HEK293T (cell line): ENCODE measurements around the gene AOPEP.

Source experiments
- CTCF ChIA-PET: fragments of 350-600 bp; formaldehyde crosslinking; extraction: SDS; loops from one replicate; lab custom pipeline; 2021; ENCODE audit warnings: antibody characterized with exemption, inconsistent platforms; lab: Yijun Ruan, JAX
- POLR2A ChIA-PET: fragments of 350-600 bp; formaldehyde crosslinking; extraction: SDS; loops from one replicate; lab custom pipeline; 2020; ENCODE audit warnings: antibody characterized with exemption, inconsistent platforms; lab: Yijun Ruan, JAX
- DNase-seq: peaks from one replicate; pipeline ENCODE4 v3.0.0; 2012; ENCODE audit warnings: mixed read lengths; ENCODE audit errors: extremely low spot score
- ARNT ChIP-seq: fragments of 450-650 bp; IDR thresholded peaks from 2 replicates; pipeline ENCODE4 v1.6.1; 2017; ENCODE audit warnings: mild to moderate bottlenecking
- BHLHE40 ChIP-seq: fragments of 450-650 bp; IDR thresholded peaks from 2 replicates; pipeline ENCODE4 v1.6.1; 2016; ENCODE audit warnings: mild to moderate bottlenecking, moderate library complexity, borderline replicate concordance
- CTBP1 ChIP-seq: fragments of 450-650 bp; IDR thresholded peaks from 2 replicates; pipeline ENCODE4 v1.6.1; 2016; ENCODE audit warnings: borderline replicate concordance
- ELF4 ChIP-seq: fragments of 450-650 bp; IDR thresholded peaks from 2 replicates; pipeline ENCODE4 v1.6.1; 2017; ENCODE audit warnings: antibody characterized with exemption
- FOXA1 ChIP-seq: fragments of 450-650 bp; IDR thresholded peaks from 2 replicates; pipeline ENCODE4 v1.6.1; 2016; ENCODE audit warnings: mild to moderate bottlenecking
- FOXK2 ChIP-seq: fragments of 450-650 bp; IDR thresholded peaks from 2 replicates; pipeline ENCODE4 v1.6.1; 2016; ENCODE audit warnings: mild to moderate bottlenecking
- FOXM1 ChIP-seq: fragments of 450-650 bp; IDR thresholded peaks from 2 replicates; pipeline ENCODE4 v1.6.1; 2017; ENCODE audit warnings: mild to moderate bottlenecking, borderline replicate concordance
- HDGF ChIP-seq: fragments of 450-650 bp; IDR thresholded peaks from 2 replicates; pipeline ENCODE4 v1.6.1; 2017; ENCODE audit warnings: antibody characterized with exemption, borderline replicate concordance
- L3MBTL2 ChIP-seq: fragments of 450-650 bp; conservative IDR thresholded peaks from 2 replicates; pipeline ENCODE4 v1.6.1; 2016; ENCODE audit warnings: mild to moderate bottlenecking
- LEF1 ChIP-seq: fragments of 450-650 bp; IDR thresholded peaks from 2 replicates; pipeline ENCODE4 v1.6.1; 2017; ENCODE audit warnings: mild to moderate bottlenecking, borderline replicate concordance
- NFRKB ChIP-seq: fragments of 450-650 bp; IDR thresholded peaks from 2 replicates; pipeline ENCODE4 v1.6.1; 2016; ENCODE audit warnings: mild to moderate bottlenecking, moderate library complexity
- PKNOX1 ChIP-seq: fragments of 450-650 bp; IDR thresholded peaks from 2 replicates; pipeline ENCODE4 v1.6.1; 2016
- SP1 ChIP-seq: fragments of 450-650 bp; IDR thresholded peaks from 2 replicates; pipeline ENCODE4 v1.6.1; 2017
- SUZ12 ChIP-seq: fragments of 450-650 bp; IDR thresholded peaks from 2 replicates; pipeline ENCODE4 v1.6.1; 2016; ENCODE audit warnings: mild to moderate bottlenecking
- TARDBP ChIP-seq: fragments of 450-650 bp; IDR thresholded peaks from 2 replicates; pipeline ENCODE4 v1.6.1; 2016
- ZNF384 ChIP-seq: fragments of 450-650 bp; IDR thresholded peaks from 2 replicates; pipeline ENCODE4 v1.6.1; 2016

Gene AOPEP

DNA sequence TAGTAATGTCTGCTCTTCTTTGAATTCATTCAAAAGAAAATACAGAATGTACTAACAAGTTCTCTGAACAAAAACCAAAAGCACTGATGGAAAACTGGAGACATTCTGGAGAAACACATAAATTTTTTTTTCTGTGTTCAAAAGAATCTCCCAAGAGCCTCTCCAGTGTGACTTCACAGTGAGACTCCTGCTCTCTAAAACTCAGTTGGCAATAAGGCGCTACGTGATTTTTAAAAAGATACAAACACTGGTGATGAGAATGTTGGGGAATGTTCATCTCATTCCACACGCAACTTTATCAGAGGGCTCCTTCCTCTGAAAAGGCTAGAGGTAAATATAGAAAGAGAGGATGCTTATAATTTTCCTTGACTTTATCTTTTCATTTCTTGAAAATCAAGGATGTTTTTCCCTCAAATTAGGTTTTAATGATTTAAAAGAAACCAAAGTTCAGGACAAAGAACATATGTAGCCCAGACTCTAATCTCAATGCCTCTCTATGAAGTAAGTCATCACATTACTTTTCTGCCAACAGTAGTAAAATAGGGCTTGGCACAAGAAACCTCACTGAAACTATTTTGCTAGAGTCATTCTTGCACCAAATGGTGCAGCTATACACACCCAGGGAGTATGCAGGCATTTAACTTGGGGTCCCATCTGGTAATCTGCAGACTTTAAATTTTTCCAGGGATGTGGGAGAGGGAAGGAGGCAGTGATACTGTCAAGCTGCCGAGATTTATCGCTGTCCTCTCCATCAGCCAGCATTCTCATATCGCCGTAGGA is 12.9 kb upstream of the AOPEP start:
- POLR2A ChIA-PET = no interaction called here
- no peak for TF ChIP-seq LEF1
- CTCF ChIA-PET = no interaction called here
- DNase-seq = no peak

- POLR2A ChIA-PET = no interaction called here
- DNase-seq = no peak
- no peak for TF ChIP-seq ELF4
- no peak for TF ChIP-seq SUZ12
- no peak for TF ChIP-seq FOXK2
- no peak for TF ChIP-seq PKNOX1
- TF ChIP-seq BHLHE40 = no peak
- TF ChIP-seq L3MBTL2 = no peak
- TF ChIP-seq LEF1 = no peak
- TF ChIP-seq ZNF384 = no peak
- TF ChIP-seq CTBP1 = no peak
- TF ChIP-seq FOXA1 = no peak
- TF ChIP-seq TARDBP = no peak
- no peak for TF ChIP-seq FOXM1
- no peak for TF ChIP-seq ARNT
- no peak for TF ChIP-seq HDGF
- TF ChIP-seq SP1 = no peak
- TF ChIP-seq NFRKB = no peak
- CTCF ChIA-PET = no interaction called here
Measured at GRCh38 chr9:94714494-94714893, 12.0 kb upstream of the AOPEP start.

GRCh38 chr9:94717761-94718160 is 8.7 kb upstream of the AOPEP start:
- ChIA-PET CTCF (no interaction called here), POLR2A (interaction anchor here (1.2 kb wide), 1 partner anchor 8 kb away, joined by 3 read pairs; no protein-coding TSS in a partner anchor)
- TF ChIP-seq LEF1 = no peak
- no peak for TF ChIP-seq FOXM1
- DNase-seq = no peak

- ChIA-PET POLR2A (no interaction called here), CTCF (interaction anchor here (0.6 kb wide), 1 partner anchor 36 kb away, joined by 3 read pairs; no protein-coding TSS in a partner anchor)
- no peak for TF ChIP-seq L3MBTL2
- no peak for DNase-seq
Measured at GRCh38 chr9:94718936-94719335, 7.6 kb upstream of the AOPEP start.

GRCh38 chr9:94719878-94720277 is 6.6 kb upstream of the AOPEP start:
- ChIA-PET POLR2A (no interaction called here), CTCF (interaction anchor here (0.7 kb wide), 1 partner anchor 132 kb away, joined by 3 read pairs; no protein-coding TSS in a partner anchor)
- no peak for DNase-seq
- TF ChIP-seq FOXA1 = no peak
- TF ChIP-seq LEF1 = no peak
- TF ChIP-seq BHLHE40 = no peak
- TF ChIP-seq FOXM1 = no peak
- TF ChIP-seq SP1 = no peak
- no peak for TF ChIP-seq TARDBP
- TF ChIP-seq HDGF = no peak
- no peak for TF ChIP-seq PKNOX1
- no peak for TF ChIP-seq NFRKB
- TF ChIP-seq CTBP1 = no peak

DNA sequence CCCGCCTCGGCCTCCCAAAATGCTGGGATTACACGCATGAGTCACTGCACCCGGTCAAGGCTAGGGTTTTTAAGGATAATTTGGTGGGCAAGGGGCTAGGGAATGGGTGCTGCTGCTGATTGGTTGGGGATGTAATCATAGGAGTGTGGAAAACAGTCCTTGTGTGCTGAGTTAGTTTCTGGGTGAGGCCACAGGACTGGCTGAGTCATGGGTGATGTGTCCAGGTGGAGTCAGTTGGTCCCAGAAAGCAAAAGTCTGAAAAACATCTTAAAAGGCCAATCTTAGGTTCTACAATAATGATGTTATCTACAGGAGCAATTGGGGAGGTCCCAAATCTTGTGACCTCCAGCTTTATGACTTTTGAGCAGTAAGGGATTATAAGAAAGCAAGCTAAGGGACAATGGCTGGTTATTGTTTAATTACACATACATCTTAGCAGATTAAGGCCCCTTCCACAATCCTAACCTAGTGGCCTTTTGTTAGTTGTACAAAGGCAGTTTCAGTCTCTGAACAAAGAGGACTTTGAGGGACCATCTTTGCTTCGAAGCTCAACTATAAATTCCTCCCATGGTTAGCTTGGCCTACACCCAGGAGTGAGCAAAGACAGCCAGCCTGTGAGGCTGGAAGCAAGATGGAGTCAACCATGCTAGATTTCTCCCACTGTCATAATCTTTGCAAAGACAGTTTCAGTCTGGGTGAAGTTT is 5.5 kb upstream of the AOPEP start:
- no peak for TF ChIP-seq FOXK2
- TF ChIP-seq PKNOX1 = no peak
- no peak for TF ChIP-seq L3MBTL2
- TF ChIP-seq ELF4 = no peak
- TF ChIP-seq SP1 = no peak
- no peak for TF ChIP-seq ARNT
- TF ChIP-seq HDGF = no peak
- TF ChIP-seq BHLHE40 = no peak
- no peak for TF ChIP-seq CTBP1
- no peak for TF ChIP-seq TARDBP
- no peak for TF ChIP-seq SUZ12
- no peak for TF ChIP-seq FOXM1
- no peak for TF ChIP-seq NFRKB
- no peak for TF ChIP-seq LEF1
- no peak for TF ChIP-seq FOXA1
- no peak for TF ChIP-seq ZNF384
- POLR2A ChIA-PET = interaction anchor here (0.7 kb wide), 1 partner anchor 30 kb away, joined by 3 read pairs; no protein-coding TSS in a partner anchor
- CTCF ChIA-PET = interaction anchor here (0.7 kb wide), 1 partner anchor 133 kb away, joined by 3 read pairs; no protein-coding TSS in a partner anchor
- no peak for DNase-seq
